OCI-LY7 (cell line): Measurements from ENCODE around the gene CMTM3.

Source experiments
- CTCF ChIP-seq: fragments of 200-600 bp; sonication (generic); conservative IDR thresholded peaks from 2 replicates; pipeline ENCODE4 v1.5.1; 2014; ENCODE audit warnings: mild to moderate bottlenecking, antibody characterized with exemption, low read length, moderate library complexity, mixed read lengths
- EZH2phosphoT487 ChIP-seq: fragments of 200-600 bp; sonication (generic); IDR thresholded peaks from 2 replicates; pipeline ENCODE4 v1.6.1; 2018; ENCODE audit warnings: low read depth, borderline replicate concordance, mild to moderate bottlenecking, mixed run types, antibody characterized with exemption, low read length, moderate library complexity, mixed read lengths

- TF ChIP-seq CTCF (no peak), EZH2phosphoT487 (no peak)
These were observed 52.0 kb downstream of the CMTM3 start for GRCh38 chr16:66656547-66656946.
